HepG2 (cell line): ENCODE measurements around the gene NRAS. TPM values are rescaled to one million over a fixed set of nuclear protein-coding genes. Genes with fewer than 3 reads are reported as not detected.

ENCODE experiments used
- ATAC-seq: fragments of 200-7000 bp; cut with Tn5 transposase; 3 replicates; pipeline ENCODE4 v1.9.1; 2020; ENCODE audit warnings: mild to moderate bottlenecking, moderate library complexity
- BruUV-seq: library from RNA; stranded (reverse); fragments of 400-500 nt; replicated peaks from 2 replicates; lab custom pipeline; 2021; lab: Mats Ljungman, UMichigan
- CTCF ChIA-PET: fragments of 300-600 bp; formaldehyde crosslinking; extraction: SDS; loops from one replicate; lab custom pipeline; 2021; ENCODE audit warnings: low total read pairs, inconsistent platforms, low intra/inter-chr PET ratio; lab: Yijun Ruan, JAX
- POLR2A ChIA-PET: fragments of 350-600 bp; sonication (Branson Sonifier 250); formaldehyde crosslinking; loops from one replicate; lab custom pipeline; 2020; ENCODE audit warnings: antibody characterized with exemption, inconsistent platforms; lab: Yijun Ruan, JAX
- DNase-seq: peaks from one replicate; pipeline ENCODE4 v3.0.0-alpha.2; 2015; ENCODE audit warnings: low spot score
- FAIRE-seq: peaks from 3 replicates; lab custom pipeline; 2011; peaks lifted over from hg19 to GRCh38; lab: Jason Lieb, UNC
- H2AFZ ChIP-seq: one replicate; pipeline ENCODE4 v1.6.1; 2011; ENCODE audit warnings: low read length, inconsistent platforms
- H3K27ac ChIP-seq: fragments of 300-600 bp; 3 replicates; pipeline ENCODE4 v1.8.0; 2011; ENCODE audit warnings: mixed run types, mild to moderate bottlenecking, mixed read lengths, low read length, inconsistent platforms; ENCODE audit not compliant: insufficient read depth; ENCODE audit errors: extremely low read length
- H3K27me3 ChIP-seq, 2 experiments: fragments of 200-600 bp in 1 of 2; 2 replicates in 1 of 2; 3 replicates in 1 of 2; pipeline versions ENCODE4 v1.6.0 to v1.8.0; 2011; ENCODE audit warnings: low read length in 2 of 2, mild to moderate bottlenecking in 2 of 2, moderate library complexity in 2 of 2, inconsistent platforms in 1 of 2; ENCODE audit not compliant: insufficient read depth in 2 of 2, control insufficient read depth in 1 of 2
- H3K36me3 ChIP-seq, 2 experiments: fragments of 200-600 bp in 1 of 2; replicated peaks in 1 of 2; 2 replicates in 1 of 2; 3 replicates in 1 of 2; pipeline versions ENCODE4 v1.5.1 to v1.8.0; 2011; ENCODE audit warnings: low read length in 2 of 2, inconsistent platforms in 1 of 2; ENCODE audit not compliant: insufficient read depth in 2 of 2, control insufficient read depth in 1 of 2
- H3K4me1 ChIP-seq: 2 replicates; pipeline ENCODE4 v1.5.1; 2012; ENCODE audit warnings: low read length, inconsistent platforms; ENCODE audit not compliant: insufficient read depth
- H3K4me2 ChIP-seq: 2 replicates; pipeline ENCODE4 v1.6.0; 2011; ENCODE audit warnings: low read depth, low read length, inconsistent platforms
- H3K4me3 ChIP-seq, 3 experiments: fragments of 200-600 bp in 1 of 3; sonication (generic), shearing (Covaris generic) in 1 of 3; replicated peaks in 1 of 3; 2 replicates each; pipeline ENCODE4 v1.5.1; 2011 to 2016; ENCODE audit warnings: low read length in 3 of 3, inconsistent platforms in 2 of 3, low read depth in 2 of 3, mild to moderate bottlenecking in 2 of 3, control low read depth in 1 of 3, mixed read lengths in 1 of 3; ENCODE audit not compliant: insufficient read depth in 1 of 3
- H3K79me2 ChIP-seq: one replicate; pipeline ENCODE4 v1.6.1; 2011; ENCODE audit warnings: low read length, inconsistent platforms; ENCODE audit not compliant: insufficient read depth
- H3K9ac ChIP-seq: 2 replicates; pipeline ENCODE4 v1.6.0; 2011; ENCODE audit warnings: mild to moderate bottlenecking, low read depth, low read length, inconsistent platforms; ENCODE audit not compliant: insufficient read depth
- H3K9me3 ChIP-seq: 2 replicates; pipeline ENCODE4 v1.5.1; 2012; ENCODE audit warnings: mild to moderate bottlenecking, low read length
- H4K20me1 ChIP-seq: 2 replicates; pipeline ENCODE4 v1.6.0; 2011; ENCODE audit warnings: inconsistent platforms, mild to moderate bottlenecking, low read length, moderate library complexity; ENCODE audit not compliant: insufficient read depth
- ARID2 ChIP-seq: sonication (generic); formaldehyde crosslinking; IDR thresholded peaks from 2 replicates; pipeline ENCODE4 v1.8.1; 2022; ENCODE audit warnings: mild to moderate bottlenecking, missing genetic modification reagents, borderline replicate concordance
- ETV6 ChIP-seq: sonication (generic); formaldehyde crosslinking; conservative IDR thresholded peaks from 2 replicates; pipeline ENCODE4 v1.4.0; 2020; ENCODE audit warnings: missing genetic modification reagents
- HNF4A ChIP-seq: sonication (generic); formaldehyde crosslinking; IDR thresholded peaks from 2 replicates; pipeline ENCODE4 v1.4.0; 2020; ENCODE audit warnings: missing genetic modification reagents
- HNRNPK ChIP-seq: fragments of 200-400 bp; formaldehyde crosslinking; IDR thresholded peaks from 2 replicates; pipeline ENCODE4 v1.6.1; 2018; ENCODE audit warnings: low read length, low read depth, moderate library complexity, mild to moderate bottlenecking; ENCODE audit not compliant: poor library complexity, severe bottlenecking
- PPARG ChIP-seq: conservative IDR thresholded peaks from 2 replicates; pipeline ENCODE4 v1.6.1; 2016; ENCODE audit warnings: missing biosample characterization, missing genetic modification reagents
- SAFB2 ChIP-seq: sonication (generic); formaldehyde crosslinking; IDR thresholded peaks from 2 replicates; pipeline ENCODE4 v1.5.1; 2020; ENCODE audit warnings: missing genetic modification reagents, low read depth, mild to moderate bottlenecking, borderline replicate concordance
- TCF7L2 ChIP-seq: IDR thresholded peaks from 2 replicates; pipeline ENCODE4 v1.6.1; 2011; ENCODE audit warnings: mild to moderate bottlenecking, low read depth, low read length, moderate library complexity
- TP53 ChIP-seq: sonication (generic); formaldehyde crosslinking; conservative IDR thresholded peaks from 2 replicates; pipeline ENCODE4 v1.4.0; 2020; ENCODE audit warnings: missing genetic modification reagents
- ZIK1 ChIP-seq: sonication (generic); formaldehyde crosslinking; IDR thresholded peaks from 2 replicates; pipeline ENCODE4 v1.5.0; 2020; ENCODE audit warnings: mild to moderate bottlenecking, low read depth, missing genetic modification reagents, borderline replicate concordance
- ZNF160 ChIP-seq: sonication (generic); formaldehyde crosslinking; IDR thresholded peaks from 2 replicates; pipeline ENCODE4 v1.8.0; 2022; ENCODE audit warnings: mild to moderate bottlenecking, inconsistent platforms, missing genetic modification reagents
- ZNF616 ChIP-seq: sonication (generic); formaldehyde crosslinking; IDR thresholded peaks from 2 replicates; pipeline ENCODE4 v1.5.0; 2020; ENCODE audit warnings: low read depth, mild to moderate bottlenecking, missing genetic modification reagents
- WGBS: methylation state at CpG from one replicate; pipeline ENCODE4 v1.1.6; 2017; ENCODE audit warnings: low lambda C conversion rate; 5-methylcytosine and 5-hydroxymethylcytosine counted together
- in situ Hi-C: cut with HindIII; loops from 2 replicates; pipeline ENCODE4 v1.10.0; 2017; ENCODE audit warnings: low pct_unique_long_range_greater_than_20kb; ENCODE audit not compliant: extremely low pct_ligation_motif_present
- intact Hi-C: fragments of 100-400 bp; cut with micrococcal nuclease; formaldehyde crosslinking; loops from one replicate; pipeline ENCODE4 v1.10.0; 2022; ENCODE audit not compliant: unreplicated experiment
- polyA plus RNA-seq, 8 experiments: library from polyadenylated mRNA; depleted of rRNA in 3 of 8; stranded (reverse) in 7 of 8; unstranded in 1 of 8; fragments of >200 nt; fragmentation: Illumina TruSeq in 4 of 8; extraction: Trizol in 4 of 8; gene quantifications; 2 replicates each; pipeline versions ENCODE4 v1.2.1 to v1.2.3, GENCODE V29; 2011 to 2016; ENCODE audit warnings: low read depth in 4 of 8, missing spikeins in 1 of 8, mixed read lengths in 1 of 8; ENCODE audit not compliant: insufficient read depth in 1 of 8
- total RNA-seq, 5 experiments: library from RNA; depleted of rRNA; stranded (reverse); fragments of >200 nt; fragmentation: Illumina TruSeq; extraction: Trizol; gene quantifications; 2 replicates each; pipeline ENCODE4 v1.2.3, GENCODE V29; 2016; ENCODE audit warnings: low read depth in 1 of 5
- TF ChIP-seq, protein P1 (sequence below): IDR thresholded peaks from 2 replicates; pipeline ENCODE4 v1.6.1; 2016; ENCODE audit warnings: low read depth
- TF ChIP-seq, protein P2 (sequence below): sonication (generic); formaldehyde crosslinking; IDR thresholded peaks from 2 replicates; pipeline ENCODE4 v1.4.0; 2020; ENCODE audit warnings: missing genetic modification reagents
- TF ChIP-seq, protein P3 (sequence below): sonication (generic); formaldehyde crosslinking; IDR thresholded peaks from 2 replicates; pipeline ENCODE4 v1.4.0; 2020; ENCODE audit warnings: missing genetic modification reagents
- TF ChIP-seq, protein P4 (sequence below): IDR thresholded peaks from 2 replicates; pipeline ENCODE4 v1.4.0; 2020; ENCODE audit warnings: mild to moderate bottlenecking, missing genetic modification reagents

Gene NRAS
- total and polyA plus RNA-seq, 2 of the 13 experiments (the other 11 are each of a cell fraction or from before 2014, with no cell fraction given), result 38.6 to 58.8 TPM

GRCh38 chr1:114715952-114716303, 643 bp downstream of the NRAS start:
- CTCF ChIA-PET, result interaction anchor here (1.1 kb wide), 1 partner anchor 369 kb away, joined by 4 read pairs; no protein-coding TSS in a partner anchor
- H3K4me1 ChIP-seq, result peaks cover 23% of the 10 kb centered on the region
- TSS peak; percentile 61 for BruUV-seq
- ATAC-seq, result peak; percentile 54
- peak overlapping the region; percentile 97 for H3K9ac ChIP-seq
- peak overlapping the region; percentile 86 to 100 (median 94) for H3K4me3 ChIP-seq
- no peak for FAIRE-seq
- 7% methylated on average over 4 of the region's 4 CpGs for WGBS
- H4K20me1 ChIP-seq, result no peaks in the 10 kb centered on the region
- intact Hi-C loops, result loop anchor here (5.0 kb wide), 1 partner anchor 41 kb away; the partner anchor contains the start of gene CSDE1
- no peaks in the 10 kb centered on the region; a peak in 1 of 5 replicates for H3K27me3 ChIP-seq
- in situ Hi-C loops, result loop anchor here (5.0 kb wide), 1 partner anchor 36 kb away; no protein-coding TSS in a partner anchor
- peaks cover 29% of the 10 kb centered on the region for H3K79me2 ChIP-seq
- no peaks in the 10 kb centered on the region for H3K9me3 ChIP-seq
- H3K27ac ChIP-seq, result peak overlapping the region; percentile 85
- POLR2A ChIA-PET, result interaction anchor here (0.9 to 2.8 kb wide), 4 partner anchors 9 to 205 kb away, joined by 3 to 11 read pairs (median 6); partner anchors contain the start of genes DENND2C, SIKE1 and TRIM33
- peaks cover 14 to 66% of the 10 kb centered on the region in 2 experiments for H3K36me3 ChIP-seq
- TF ChIP-seq ETV6 (CRISPR knock-in tag) (no peak), ZNF160 (CRISPR knock-in tag) (no peak), ZIK1 (CRISPR knock-in tag) (no peak), ARID2 (CRISPR knock-in tag) (no peak), SAFB2 (CRISPR knock-in tag) (no peak), PPARG (no peak), HNRNPK (no peak), TCF7L2 (no peak), TP53 (CRISPR knock-in tag) (no peak), ZNF616 (CRISPR knock-in tag) (no peak), HNF4A (CRISPR knock-in tag) (no peak)
- TF ChIP-seq, protein P1, sequence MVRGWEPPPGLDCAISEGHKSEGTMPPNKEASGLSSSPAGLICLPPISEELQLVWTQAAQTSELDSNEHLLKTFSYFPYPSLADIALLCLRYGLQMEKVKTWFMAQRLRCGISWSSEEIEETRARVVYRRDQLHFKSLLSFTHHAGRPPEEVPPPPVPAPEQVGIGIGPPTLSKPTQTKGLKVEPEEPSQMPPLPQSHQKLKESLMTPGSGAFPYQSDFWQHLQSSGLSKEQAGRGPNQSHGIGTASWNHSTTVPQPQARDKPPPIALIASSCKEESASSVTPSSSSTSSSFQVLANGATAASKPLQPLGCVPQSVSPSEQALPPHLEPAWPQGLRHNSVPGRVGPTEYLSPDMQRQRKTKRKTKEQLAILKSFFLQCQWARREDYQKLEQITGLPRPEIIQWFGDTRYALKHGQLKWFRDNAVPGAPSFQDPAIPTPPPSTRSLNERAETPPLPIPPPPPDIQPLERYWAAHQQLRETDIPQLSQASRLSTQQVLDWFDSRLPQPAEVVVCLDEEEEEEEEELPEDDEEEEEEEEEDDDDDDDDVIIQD, result no peak
- TF ChIP-seq, protein P2, sequence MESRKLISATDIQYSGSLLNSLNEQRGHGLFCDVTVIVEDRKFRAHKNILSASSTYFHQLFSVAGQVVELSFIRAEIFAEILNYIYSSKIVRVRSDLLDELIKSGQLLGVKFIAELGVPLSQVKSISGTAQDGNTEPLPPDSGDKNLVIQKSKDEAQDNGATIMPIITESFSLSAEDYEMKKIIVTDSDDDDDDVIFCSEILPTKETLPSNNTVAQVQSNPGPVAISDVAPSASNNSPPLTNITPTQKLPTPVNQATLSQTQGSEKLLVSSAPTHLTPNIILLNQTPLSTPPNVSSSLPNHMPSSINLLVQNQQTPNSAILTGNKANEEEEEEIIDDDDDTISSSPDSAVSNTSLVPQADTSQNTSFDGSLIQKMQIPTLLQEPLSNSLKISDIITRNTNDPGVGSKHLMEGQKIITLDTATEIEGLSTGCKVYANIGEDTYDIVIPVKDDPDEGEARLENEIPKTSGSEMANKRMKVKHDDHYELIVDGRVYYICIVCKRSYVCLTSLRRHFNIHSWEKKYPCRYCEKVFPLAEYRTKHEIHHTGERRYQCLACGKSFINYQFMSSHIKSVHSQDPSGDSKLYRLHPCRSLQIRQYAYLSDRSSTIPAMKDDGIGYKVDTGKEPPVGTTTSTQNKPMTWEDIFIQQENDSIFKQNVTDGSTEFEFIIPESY, result no peak
- TF ChIP-seq, protein P3, sequence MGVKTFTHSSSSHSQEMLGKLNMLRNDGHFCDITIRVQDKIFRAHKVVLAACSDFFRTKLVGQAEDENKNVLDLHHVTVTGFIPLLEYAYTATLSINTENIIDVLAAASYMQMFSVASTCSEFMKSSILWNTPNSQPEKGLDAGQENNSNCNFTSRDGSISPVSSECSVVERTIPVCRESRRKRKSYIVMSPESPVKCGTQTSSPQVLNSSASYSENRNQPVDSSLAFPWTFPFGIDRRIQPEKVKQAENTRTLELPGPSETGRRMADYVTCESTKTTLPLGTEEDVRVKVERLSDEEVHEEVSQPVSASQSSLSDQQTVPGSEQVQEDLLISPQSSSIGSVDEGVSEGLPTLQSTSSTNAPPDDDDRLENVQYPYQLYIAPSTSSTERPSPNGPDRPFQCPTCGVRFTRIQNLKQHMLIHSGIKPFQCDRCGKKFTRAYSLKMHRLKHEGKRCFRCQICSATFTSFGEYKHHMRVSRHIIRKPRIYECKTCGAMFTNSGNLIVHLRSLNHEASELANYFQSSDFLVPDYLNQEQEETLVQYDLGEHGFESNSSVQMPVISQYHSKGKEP (CRISPR knock-in tag), result no peak
- TF ChIP-seq, protein P4, sequence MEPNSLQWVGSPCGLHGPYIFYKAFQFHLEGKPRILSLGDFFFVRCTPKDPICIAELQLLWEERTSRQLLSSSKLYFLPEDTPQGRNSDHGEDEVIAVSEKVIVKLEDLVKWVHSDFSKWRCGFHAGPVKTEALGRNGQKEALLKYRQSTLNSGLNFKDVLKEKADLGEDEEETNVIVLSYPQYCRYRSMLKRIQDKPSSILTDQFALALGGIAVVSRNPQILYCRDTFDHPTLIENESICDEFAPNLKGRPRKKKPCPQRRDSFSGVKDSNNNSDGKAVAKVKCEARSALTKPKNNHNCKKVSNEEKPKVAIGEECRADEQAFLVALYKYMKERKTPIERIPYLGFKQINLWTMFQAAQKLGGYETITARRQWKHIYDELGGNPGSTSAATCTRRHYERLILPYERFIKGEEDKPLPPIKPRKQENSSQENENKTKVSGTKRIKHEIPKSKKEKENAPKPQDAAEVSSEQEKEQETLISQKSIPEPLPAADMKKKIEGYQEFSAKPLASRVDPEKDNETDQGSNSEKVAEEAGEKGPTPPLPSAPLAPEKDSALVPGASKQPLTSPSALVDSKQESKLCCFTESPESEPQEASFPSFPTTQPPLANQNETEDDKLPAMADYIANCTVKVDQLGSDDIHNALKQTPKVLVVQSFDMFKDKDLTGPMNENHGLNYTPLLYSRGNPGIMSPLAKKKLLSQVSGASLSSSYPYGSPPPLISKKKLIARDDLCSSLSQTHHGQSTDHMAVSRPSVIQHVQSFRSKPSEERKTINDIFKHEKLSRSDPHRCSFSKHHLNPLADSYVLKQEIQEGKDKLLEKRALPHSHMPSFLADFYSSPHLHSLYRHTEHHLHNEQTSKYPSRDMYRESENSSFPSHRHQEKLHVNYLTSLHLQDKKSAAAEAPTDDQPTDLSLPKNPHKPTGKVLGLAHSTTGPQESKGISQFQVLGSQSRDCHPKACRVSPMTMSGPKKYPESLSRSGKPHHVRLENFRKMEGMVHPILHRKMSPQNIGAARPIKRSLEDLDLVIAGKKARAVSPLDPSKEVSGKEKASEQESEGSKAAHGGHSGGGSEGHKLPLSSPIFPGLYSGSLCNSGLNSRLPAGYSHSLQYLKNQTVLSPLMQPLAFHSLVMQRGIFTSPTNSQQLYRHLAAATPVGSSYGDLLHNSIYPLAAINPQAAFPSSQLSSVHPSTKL (CRISPR knock-in tag), result no peak
- no peak overlapping the region for H2AFZ ChIP-seq
- no peak for DNase-seq
- peak overlapping the region; percentile 76 for H3K4me2 ChIP-seq
